ENCODE results near the gene IER3.
"Not testable (repeated sequence)": the region's sequence is repeated elsewhere in the genome, so short reads cannot be mapped to it uniquely, and the experiment has no call there.

- not testable (repeated sequence) for TF ChIP-seq CTCF (IDR thresholded peaks at IDR 0.05; ENCODE audit: low read length); EZH2 (optimal IDR thresholded peaks at IDR 0.05; ENCODE audit: low read depth, low read length); EZH2phosphoT487 (IDR thresholded peaks at IDR 0.05; ENCODE audit: low read length)
Measured at GRCh38 chr6:30717845-30718720, 26.3 kb downstream of the IER3 start.
